Cerebellar nuclear complex (tissue), 1 donor: Measurements from ENCODE around the gene ITGAL.
"Not testable (repeated sequence)": the region's sequence is repeated elsewhere in the genome, so short reads cannot be mapped to it uniquely, and the experiment has no call there.

Source experiments
- DNase-seq, 2 experiments: peaks; one replicate each; lab custom pipeline; 2025; lab: John Stamatoyannopoulos, UW

ITGAL gene

DNA sequence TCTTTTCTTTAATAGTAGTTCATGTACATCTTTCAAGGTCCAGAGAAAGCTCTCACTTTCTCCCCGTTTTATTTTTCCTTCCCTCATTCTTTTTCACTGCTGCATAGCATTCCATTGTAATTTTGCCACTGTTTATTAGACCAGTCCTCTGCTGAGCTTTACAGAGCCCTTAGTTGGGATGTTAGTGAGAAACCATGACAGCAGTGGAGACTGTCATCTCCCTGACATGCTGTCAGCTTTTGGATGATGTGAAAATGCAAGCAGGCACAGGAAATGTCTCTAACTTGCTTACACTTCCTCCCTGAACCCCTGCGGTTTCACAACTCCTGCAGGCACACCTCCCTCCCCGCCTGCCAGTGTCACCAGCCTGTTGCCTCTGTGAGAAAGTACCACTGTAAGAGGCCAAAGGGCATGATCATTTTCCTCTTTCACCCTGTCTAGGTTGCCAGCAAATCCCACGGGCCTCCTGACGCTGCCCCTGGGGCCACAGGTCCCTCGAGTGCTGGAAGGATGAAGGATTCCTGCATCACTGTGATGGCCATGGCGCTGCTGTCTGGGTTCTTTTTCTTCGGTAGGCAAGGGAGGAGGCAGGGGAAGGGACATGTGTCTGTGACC is at the start of gene ITGAL:
Gene ITGAL, plus strand, starts transcription at position 415 of the 615 bp plus-strand sequence. Its CDS starts 96 bp downstream, at position 511.
- no peak for DNase-seq

DNA sequence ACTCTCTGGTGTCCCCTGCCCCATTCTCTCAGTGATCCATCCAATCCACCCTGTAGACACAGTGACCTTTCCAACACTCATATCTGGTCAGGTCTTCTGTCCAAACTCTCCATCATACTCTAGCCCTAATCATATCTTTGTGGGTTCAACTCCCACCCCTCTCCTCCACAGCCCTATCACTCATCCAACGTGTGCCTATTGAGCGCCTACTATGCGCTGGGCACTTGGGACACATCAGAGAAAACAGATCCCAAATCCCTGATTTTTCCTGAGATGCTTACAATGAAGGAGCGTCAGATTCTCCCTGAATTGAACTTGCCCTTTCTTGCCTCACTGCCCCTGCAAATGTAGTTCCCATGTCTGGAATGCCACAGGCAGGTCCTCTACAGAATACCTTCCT is 44.5 kb upstream of the ITGAL start:
- no peak for DNase-seq

DNA sequence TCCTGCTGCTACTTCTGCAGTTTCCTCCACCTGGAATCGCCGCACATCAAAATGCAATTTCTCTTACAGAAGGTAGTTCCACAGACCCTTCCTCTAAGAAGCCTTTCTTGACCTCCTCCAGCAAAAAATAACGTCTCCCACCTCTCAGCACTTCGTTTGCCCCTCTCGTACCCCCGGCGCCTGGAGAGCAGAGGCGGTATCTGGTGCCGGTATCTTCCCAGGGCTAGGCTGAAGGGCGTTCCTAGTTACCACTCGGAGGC is 43.2 kb upstream of the ITGAL start:
- no peak for DNase-seq

DNA sequence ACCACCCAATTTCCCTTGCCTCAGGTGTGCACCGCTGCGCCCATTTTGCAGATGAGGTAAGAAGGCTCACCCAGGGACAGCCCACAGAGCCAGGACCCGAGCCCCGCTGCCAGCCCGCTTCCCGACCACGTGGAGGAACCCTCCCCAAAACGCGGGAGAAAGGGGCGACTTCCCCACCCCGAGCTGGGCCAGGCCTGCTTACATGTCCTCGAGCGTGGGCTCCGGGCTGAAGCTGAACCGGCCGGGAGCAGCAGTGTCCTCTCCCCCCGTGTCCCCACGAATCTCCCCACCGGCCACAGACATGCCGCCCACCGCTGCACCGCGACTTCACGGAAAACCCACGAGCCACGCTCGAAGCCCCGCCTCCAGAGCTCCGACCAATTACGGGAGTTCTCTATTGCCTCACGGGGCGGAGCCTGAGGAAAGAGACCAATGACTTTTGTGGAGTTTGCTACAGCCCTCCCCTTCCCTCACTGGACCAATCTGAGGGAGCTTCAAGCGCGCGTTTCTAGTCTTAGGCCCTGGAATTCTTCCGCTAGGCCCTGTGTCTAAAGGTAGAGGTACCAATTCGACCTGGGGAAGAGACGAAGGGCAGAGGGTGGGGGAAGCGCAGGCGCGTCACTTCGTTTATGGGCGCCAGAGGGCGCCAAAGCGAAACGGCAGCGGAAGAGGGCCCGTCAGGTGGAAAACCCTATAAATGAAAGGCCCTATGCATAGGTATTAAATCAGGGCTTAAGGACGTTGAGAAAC is 42.7 kb upstream of the ITGAL start, which contains the start of gene DCTPP1:
Gene DCTPP1, minus strand, starts transcription at position 353 of the 750 bp plus-strand sequence. Its CDS starts 50 bp downstream, at position 303.
- peak; percentile 97 for DNase-seq

DNA sequence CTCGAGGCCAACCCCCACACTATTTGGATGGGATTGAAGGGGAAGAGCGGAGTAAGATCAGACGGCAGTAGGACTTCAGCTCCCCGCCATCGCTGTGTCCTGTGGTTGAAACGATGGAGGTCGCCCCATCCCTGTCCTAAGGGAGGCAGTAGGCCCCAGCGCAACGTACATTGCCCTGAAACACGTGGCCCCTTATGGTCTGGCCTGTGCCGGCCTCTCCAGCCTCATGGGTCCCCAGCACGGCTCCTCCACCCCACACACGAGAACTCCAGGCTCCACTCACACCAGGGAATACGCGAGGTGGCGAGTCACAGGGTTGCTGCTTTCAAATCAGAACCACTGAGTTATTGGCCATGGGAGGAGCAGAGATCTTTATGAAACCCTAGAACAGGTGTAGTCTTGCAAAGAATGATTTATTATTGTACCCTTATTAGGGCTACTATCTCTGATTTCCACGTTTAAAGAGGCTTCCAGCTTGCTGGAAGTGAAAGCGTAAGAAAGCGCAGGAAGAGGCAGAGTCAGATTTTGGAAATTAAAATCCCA is 42.0 kb upstream of the ITGAL start:
- DNase-seq = no peak

DNA sequence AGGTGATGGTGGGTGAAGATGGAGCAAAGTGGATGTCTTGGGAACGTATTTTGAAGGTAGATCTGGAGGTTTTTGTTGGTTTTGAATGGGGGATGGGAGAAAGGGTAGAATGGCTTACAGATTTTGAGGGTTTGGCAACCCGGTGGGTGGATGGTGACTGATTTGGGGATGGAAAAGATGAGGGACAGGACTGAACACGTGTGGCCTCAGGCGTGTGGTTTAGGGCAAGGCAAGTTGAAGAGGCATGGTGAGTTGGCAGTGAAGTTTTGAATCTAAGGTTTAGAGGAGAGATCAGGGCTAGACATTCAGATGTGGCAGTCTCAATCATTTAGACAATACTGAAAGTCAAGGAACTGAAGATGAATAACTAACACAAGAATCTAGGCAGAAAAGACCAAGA is 37.7 kb upstream of the ITGAL start:
- DNase-seq = no peak

DNA sequence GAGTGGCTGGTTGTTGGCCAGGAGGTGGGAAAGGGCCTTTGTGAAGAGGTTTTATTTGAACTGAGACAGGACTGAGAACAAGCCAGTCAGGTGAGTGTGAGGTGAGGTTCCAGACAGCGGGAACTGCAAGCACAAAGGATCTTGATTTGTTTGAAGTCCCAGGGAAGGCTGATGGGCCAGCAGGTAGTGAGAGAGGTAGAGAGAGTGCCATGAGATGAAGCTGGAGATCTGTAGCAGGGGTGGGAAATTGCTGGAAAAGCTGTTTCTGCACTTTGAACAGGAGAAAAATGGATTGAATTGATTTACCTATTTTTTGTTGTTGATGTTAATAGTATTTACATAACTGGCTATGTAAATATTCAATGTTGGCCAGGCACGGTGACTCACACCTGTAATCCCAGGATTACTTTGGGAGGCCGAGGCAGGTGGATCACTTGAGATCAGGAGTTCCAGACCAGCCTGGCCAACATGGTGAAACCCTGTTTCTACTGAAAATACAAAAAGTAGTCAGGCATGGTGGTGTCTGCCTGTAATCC is 35.0 kb upstream of the ITGAL start:
- DNase-seq = no peak

DNA sequence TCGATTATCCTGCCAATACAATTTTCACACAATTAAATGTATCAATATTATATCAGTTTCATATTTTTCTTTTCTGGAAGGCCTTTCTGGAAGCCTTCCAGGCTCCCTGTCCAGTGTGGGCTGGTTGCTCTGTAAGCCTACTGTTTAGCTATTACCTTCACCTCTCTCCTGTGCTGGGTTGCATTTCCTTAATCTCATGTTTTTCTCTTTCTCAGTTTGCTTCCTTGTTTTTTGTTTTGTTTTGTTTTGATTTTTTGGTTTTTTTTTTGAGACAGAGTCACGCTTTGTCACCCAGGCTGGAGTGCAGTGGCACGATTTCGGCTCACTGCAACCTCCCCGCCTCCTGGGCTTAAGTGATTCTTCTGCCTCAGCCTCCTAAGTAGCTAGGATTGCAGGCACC is 33.7 kb upstream of the ITGAL start:
- DNase-seq = no peak

DNA sequence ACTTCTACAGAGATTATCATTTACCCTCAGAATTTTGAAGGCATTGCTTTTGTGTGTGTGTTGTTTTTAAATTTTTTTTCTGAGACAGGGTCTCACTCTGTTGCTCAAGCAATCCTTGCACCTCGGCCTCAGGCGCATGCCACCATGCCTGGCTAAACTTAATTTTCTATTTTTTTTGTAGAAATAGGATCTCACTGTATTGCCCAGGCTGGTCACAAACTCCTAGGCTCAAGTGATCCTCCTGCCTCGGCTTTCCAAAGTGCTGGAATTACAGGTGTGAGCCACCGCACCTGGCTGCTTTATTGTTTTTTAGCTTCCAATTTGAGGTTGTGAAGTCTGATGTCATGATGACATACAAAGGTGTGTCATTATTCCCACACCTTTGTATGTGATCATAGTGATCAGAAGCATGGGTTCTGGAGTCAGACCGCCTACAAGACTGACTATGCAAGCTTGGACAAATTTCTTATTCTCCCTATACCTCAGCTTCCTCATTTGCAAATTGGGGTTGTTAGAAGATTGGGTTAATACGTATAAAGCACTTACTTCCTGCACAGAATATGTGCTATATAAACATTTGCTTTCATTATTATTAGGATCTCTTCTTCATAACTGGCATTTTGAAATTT is 32.7 kb upstream of the ITGAL start:
- no peak for DNase-seq

DNA sequence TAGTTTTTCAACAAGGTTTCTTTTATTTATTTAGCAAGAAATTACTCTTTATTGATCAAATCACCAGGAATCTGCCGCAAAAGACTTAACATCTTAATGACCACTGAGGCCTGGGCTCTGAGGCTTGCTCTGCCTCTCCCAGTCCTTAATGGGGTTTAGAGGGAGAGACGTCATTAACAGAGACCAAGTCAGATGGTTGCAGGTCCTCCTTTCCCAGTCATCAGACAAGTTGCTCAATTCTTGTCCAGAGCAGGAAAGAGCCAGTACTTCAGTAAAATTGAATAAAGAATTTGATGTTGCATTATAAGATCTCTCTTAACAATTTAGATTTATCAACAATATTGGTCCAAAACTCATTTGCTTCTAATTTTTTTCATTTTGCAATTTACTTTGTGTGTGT is 28.9 kb upstream of the ITGAL start:
- DNase-seq = no peak

DNA sequence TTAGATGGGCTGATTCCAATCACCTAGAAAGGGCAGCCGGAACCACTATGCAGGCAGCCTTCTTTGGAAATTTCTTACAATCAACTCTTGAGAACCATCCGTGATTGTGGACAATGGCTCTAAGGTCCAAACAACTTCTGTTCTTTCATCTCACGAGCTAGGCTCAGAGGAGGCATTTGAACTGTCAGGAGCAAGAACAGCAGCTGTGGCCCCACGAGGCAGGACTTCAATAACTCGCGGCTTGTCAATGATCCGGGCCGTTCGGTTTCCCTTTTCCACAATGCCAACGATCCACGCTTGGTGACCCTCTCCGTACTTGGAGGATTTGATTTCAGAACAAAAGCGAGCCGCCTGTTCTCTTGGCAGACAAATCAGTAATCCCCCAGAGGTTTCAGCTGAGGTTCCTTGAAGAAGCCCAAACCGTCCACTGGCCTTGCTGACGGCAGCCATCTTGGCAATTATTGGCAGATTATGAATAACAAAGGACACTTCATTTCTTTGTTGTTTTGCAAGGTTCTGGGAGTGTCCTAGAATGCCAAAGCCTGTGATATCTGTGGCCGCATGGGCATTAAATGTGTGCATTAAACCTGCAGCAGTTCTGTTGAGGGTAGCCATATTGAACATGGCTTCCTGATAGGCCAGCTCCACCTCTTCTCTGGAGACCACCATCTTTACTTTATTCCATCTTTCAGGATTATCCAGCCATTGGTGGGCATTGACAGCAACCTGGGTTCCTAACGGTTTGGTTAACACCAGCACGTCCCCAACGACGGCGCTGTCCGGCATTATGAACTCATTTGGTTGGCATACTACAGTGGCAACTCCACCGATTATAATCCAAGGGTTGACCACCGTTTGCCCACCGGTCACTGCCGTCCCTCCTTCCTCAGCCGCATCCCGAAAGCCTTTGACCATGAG is 28.1 kb upstream of the ITGAL start:
- DNase-seq = no peak

DNA sequence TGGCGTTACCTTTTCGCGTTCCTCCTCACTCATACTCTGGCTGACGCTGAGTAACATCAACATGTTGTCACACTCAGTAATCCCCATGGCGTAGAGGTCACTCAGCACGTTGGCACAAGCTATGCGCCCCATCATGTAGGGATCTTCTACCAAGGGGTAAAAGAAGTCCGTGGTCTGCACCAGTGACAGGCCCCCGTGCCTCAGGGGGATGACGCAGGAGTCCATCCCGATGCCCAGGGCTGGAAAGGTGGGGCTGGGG is 27.5 kb upstream of the ITGAL start:
- no peak for DNase-seq

DNA sequence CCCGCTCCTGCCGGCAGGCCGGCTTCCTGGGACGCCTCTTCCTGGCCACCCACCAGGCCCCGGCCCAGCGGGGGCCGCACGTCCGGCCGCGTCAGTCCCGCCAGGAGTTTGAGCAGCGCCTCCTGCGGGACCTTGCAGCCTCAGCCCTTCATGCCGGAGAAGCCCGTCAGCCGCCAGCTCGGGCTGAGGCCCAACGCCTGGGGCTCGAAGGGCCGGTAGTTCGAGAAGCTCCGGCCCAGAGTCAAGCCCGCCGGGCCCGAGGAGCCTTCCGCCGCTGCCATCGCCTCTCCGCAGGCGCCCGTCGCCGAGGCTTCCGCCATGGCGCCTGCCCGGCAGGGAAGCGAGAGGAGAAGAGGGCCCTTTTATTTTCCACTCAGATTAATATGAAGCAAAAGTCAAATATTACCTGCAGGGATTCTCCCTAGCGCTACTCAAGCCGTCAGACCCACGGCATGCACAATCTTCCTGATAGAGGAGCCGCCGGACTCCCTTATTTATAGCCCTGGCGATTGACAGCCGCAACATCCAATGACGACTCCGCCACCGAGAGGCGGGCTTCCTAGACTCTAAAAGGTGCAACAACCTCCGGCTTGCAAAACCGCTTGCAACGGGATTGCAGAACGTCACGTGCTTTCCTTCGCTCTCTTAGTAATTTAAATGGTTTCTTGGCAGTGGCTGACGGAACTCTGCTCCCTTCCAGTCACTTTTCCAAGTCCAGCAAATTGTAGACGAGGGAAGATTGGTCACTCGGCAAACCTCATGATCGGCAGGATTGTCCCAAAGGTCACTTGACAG is 26.9 kb upstream of the ITGAL start, which contains the start of gene SEPHS2:
Gene SEPHS2, minus strand, starts transcription at position 467 of the 795 bp plus-strand sequence. Its CDS starts 147 bp downstream, at position 320.
- DNase-seq = peak; percentile 82 to 95

DNA sequence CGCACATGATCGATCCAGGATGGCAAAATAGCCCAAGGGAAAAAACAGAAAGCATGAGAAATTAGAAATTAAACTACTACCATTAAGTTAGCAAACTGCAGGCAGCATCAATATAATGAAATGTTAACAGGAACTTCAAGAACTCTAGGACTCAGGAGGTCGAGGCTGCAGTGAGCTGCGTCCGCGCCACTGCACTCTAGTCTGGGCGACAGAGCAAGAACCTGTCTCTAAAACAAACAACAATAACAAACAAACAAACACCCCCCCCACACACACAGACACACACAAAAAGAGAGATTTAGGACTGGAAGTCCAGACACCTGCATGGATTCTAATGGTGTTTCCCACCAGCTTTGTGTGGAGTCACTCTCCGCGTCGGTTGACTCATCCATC is 26.3 kb upstream of the ITGAL start:
- DNase-seq = no peak

DNA sequence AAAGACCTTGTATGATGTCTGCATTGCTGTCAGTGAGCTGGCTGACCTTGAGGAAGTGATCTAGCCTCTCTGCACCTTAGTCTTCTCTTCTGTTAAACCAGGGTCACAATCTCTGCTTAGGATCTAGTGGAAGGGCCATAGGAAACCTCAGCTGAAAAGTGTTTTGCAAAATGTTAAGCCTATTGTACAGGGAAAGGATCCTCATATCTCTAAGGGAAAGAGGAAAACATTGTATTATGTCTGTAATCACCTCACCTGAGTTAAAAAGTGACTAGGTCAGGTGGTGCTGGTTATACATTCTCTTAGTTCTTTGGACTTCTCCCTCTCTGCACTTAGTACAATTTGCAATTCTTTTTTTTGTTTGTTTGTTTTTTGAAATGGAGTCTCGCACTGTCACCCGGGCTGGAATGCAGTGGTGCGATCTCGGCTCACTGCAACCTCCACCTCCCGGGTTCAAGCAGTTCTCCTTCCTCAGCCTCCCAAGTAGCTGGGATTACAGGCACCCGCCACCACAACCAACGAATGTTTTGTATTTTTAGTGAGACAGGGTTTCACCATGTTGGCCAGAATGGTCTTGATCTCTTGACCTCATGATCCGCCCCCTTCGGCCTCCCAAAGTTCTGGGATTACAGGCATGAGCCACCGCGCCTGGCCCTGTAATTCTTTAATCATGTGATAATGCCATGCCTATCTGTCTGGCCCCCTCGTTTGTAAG is 24.9 kb upstream of the ITGAL start:
- DNase-seq = no peak

DNA sequence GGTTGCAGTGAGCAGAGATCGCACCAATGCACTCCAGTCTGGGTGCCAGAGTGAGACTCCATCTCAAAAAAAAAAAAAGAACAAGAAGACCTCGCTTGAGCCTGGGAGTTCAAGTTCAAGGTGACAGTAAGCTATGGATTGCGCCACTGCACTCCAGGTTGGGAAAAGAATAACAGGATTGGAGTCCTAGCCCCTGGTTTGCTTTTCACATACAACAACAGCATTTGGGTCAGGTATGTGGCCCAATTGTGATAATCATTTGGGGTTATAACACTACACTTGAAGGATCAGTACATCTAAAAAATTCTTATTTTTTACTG is 23.5 kb upstream of the ITGAL start:
- DNase-seq = no peak

DNA sequence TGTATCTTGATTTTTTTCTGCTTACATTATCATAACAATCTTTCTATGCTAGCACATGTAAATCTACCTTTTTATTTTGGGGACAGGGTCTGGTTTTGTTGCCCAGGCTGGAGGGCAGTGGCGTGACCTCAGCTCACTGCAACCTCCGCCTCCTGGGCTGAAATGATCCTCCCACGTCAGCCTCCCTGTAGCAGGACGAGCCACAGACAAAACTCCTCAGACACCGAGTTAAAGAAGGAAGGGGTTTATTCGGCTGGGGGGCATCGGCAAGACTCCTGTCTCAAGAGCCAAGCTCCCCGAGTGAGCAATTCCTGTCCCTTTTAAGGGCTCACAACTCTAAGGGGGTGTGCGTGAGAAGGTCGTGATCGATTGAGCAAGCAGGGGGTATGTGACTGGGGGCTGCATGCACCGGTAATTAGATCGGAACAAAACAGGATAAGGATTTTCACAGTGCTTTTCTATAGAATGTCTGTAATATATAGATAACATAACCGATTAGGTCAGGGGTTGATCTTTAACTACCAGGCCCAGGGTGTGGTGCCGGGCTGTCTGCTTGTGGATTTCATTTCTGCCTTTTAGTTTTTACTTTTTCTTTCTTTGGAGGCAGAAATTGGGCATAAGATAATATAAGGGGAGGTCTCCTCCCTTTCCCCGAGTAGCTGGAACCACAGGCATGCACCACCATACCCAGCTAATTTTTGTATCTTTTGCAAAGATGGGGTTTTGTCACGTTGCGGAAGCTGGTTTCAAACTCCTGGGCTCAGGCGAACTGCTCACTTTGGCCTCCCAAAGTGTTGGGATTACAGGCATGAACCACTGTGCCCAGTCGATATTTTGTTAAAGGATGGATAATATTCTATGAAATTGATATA is 19.6 kb upstream of the ITGAL start:
- DNase-seq = not testable (repeated sequence)

DNA sequence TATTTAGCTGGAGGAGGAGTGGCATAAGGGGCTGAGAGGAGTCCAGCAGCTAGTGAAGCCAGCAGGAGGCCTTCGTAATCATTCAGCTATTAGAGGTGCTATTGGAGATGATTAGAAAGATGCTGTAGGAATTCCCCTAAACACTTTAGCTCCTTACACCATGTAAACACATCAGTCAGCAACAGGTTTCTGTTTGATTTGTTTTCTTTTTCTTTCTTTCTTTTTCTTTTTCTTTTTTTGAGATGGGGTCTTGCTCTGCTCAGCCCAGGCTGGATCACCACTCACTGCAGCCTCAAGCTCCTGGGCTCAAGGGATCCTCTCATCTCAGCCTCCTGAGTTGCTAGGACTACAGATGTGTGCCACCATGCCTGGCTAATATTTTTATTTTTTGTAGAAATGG is 16.2 kb upstream of the ITGAL start:
- no peak for DNase-seq

DNA sequence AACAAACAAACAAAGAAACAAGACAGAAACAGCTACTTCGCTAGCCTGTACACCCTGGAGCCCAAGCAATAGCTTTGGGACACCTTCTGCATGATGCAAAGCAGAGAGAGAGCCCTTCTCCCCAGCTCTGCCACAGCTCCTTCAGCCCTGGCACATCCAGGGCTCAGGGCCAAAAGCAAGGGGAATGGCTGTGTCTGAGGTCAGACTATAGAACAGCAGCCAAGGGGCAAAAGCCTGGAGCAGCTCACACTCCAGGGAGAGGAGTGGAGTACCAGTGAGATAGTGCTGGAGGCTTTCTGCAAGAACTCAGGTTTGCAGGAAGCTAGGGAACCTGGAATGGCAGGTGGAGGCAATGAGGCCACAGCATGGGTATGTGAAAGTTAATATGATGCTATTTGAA is 15.3 kb upstream of the ITGAL start:
- DNase-seq = no peak
